Glomerular endothelial cell (primary cell): ENCODE results near the gene SYN1. TPM values are rescaled to one million over a fixed set of nuclear protein-coding genes. Genes with fewer than 3 reads are reported as not detected.

Experiments used
- DNase-seq: peaks from one replicate; pipeline ENCODE4 v3.0.0-alpha.2; 2011; ENCODE audit warnings: low read depth, low spot score; ENCODE audit errors: extremely low read depth
- total RNA-seq: library from RNA; depleted of rRNA; stranded (reverse); fragments of >200 nt; gene quantifications from 2 replicates; pipeline ENCODE4 v1.2.3, GENCODE V29; 2015

The SYN1 gene
- total RNA-seq, 1 donor from 2014 or later: 0.88 TPM

DNA sequence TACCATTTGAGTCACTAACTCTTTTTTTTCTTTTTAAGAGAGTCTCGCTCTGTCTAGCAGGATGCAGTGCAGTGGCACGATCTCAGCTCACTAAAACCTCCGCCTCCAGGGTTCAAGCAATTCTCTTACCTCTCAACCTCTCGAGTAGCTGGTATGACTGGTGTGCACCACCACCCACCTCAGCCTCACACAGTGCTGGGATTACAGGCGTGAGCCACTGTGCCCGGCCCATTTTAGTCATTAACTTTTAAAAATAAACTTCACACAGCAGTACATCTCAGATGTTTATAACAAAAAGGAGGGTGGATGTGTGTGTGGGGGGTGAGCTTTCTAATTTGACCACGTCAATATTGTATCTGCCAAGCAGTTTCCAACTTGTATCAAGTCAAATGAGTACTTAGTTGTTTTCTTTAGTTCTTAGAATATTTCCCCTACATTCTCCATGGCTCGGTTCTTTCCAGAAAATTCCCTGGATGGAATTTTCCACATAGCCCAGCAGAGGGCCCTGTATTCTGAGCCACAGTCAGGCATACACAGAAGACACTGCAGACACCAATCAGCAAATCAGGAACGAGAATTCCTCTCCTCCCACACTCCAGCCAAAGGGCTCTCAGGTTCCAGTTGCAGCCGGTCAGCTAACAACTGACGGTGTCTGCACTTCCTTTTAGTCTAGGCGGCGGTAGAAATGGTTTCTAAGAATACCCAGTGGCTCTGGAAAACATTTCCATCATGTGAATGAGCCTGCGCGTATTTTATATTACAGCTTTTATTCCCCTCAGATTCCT, 78.7 kb downstream of the SYN1 start:
- DNase-seq: peak; percentile 73

DNA sequence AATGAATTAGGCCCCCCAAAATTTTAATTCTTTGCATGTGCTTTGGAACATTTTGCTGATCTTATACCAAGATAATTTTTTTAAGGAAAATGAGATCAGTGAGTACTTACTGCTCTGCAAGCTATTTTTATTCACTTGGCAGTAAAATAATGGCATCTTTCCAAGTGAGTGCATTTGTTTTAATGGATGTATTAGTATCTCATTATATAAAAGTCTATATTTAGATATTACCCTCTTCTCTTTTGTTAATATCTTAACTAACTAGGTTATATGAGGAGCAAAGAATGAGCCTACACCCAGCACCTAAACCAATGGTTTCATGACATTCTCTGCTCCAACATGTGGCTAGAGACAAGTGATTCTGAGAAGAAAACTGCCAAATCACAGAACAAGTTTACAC, 79.8 kb downstream of the SYN1 start:
- DNase-seq: no peak

DNA sequence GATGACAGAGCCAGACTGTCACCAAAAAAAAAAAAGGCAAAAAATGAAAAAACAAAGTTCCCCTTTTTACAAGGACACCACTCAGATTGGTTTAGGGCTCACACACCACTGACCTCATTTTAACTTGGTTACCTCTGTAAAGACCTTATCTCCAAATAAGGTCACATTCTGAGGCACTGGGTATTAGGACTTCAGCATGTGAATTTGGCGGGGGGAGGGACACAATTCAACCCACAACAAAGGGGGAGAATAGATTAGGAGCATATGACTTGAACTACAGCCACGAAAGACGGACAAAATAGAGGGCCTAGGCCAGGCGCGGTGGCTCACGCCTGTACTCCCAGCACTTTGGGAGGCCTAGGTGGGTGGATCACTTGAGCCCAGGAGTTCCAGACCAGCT, 89.6 kb downstream of the SYN1 start:
- DNase-seq: no peak

- DNase-seq: no peak
Observed at GRCh38 chrX:47529548-47529947, 90.1 kb downstream of the SYN1 start.

DNA sequence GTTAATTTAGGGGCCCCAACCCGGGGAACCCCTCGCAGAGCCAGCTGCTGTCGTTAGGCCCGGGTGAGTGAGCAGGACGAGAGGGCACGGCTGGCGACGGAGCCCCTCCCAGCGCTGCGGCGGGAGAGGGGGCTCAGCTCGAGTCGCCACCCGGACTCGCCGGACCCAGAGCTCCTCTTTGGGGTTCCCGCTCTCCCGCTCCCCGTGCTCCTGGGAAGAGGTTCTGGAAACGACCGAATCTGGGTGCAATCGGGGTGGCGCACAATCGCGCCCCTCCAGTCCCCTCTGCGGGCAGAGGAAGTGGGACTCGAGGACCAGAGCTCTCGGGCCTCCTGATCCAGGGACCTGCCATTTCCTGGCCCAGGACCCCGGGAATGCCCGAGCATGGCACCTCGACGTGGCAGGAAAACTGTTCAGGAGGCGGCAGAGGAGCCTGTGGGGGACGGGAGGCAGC, 95.9 kb downstream of the SYN1 start:
- DNase-seq: no peak

DNA sequence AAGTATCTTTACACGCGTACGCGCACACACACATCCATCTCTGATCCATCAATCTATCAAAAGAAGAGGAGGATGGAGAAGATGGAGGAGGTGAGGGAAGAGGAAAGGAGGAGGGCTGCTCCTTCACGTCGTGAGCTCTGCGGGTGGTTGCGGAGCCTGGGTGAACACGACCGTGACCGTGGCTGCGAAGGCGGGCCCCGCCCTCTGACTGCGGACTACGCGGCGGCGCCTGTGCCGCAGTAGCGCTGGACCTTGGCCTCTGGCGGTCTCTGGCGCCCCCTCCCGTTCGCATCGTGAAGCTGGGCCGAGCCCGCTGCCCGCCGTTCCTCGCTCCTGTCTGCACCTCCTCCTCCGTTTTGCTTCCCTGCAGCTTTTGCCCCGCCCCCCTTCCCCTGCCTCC, 96.4 kb downstream of the SYN1 start:
- no peak for DNase-seq

Other genes with a start within 250 kb of the SYN1 start
- not detected in 2 replicates for gene ZNF157, start 249.3 kb downstream of the SYN1 start, total RNA-seq
- 7.7 and 8.8 TPM in 2 replicates for gene ZNF41, start 136.6 kb downstream of the SYN1 start, total RNA-seq
- 30.1 and 41.3 TPM in 2 replicates for gene ARAF, start 58.7 kb downstream of the SYN1 start, total RNA-seq
- gene TIMP1, start 37.4 kb downstream of the SYN1 start, total RNA-seq: 126 and 179 TPM in 2 replicates
- 1.9 TPM in 1 of 2 replicates, not detected in the other for gene CFP, start 10.1 kb upstream of the SYN1 start, total RNA-seq
- 20.0 and 26.1 TPM in 2 replicates for gene ELK1, start 30.7 kb upstream of the SYN1 start, total RNA-seq
- gene UXT, start 39.3 kb upstream of the SYN1 start, total RNA-seq: 61.9 and 131 TPM in 2 replicates
- gene ZNF81, start 217.0 kb upstream of the SYN1 start, total RNA-seq: 3.3 and 4.4 TPM in 2 replicates